T-helper 2 cell (primary cell): ENCODE data around the gene OR10X1.

Experiments used
- DNase-seq, 5 experiments: peaks; one replicate each; pipeline versions ENCODE4 v3.0.0 to v3.0.0-alpha.2; 2012 to 2022
- total RNA-seq, 2 donors: gene quantifications; one replicate each; lab custom pipeline; 2026; lab: John Stamatoyannopoulos, UW

Gene OR10X1
- total RNA-seq: 0 reads per million in 2 donors

DNA sequence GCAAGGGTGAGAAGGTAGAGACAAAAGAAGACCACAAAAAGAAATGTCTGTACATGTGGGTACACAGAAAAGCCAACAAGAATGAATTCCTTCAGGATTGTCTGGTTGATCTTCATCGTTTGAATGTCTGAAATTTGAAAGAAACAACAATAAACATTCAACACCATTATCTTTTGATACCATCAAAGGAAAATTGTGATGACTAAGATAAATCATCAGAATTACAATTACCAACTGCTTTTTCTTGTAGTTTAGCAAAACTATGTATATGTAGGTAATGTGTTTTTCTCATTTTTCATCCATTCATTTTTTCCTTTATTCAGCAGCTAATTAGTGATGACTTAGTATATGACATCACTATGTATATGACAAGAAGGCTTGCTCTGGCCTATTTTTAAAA, at the start of gene OR10X1:
Gene OR10X1 (minus strand): TSS at position 167 of the 400 bp plus-strand sequence. CDS start 0 bp downstream, at position 167.
- DNase-seq: no peak

DNA sequence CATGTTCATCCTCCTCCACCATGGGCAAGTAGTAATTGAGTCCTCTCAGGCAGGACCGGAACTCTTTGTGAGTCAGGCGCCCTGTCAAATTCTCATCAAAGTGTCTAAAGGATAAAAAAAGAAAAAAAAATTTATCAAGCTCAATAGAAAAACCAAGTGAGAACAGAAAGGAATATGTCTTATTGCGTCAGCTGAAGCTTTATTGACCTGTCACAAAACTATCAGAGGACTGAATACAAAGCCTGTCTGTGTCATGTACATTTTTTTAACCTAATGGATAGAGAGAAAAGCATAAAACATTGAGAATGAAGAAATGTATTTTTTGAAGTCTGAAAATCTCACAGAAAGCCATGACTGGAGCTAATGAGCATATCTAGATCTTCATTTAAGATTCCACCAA, 34.1 kb upstream of the OR10X1 start:
- DNase-seq: no peak

DNA sequence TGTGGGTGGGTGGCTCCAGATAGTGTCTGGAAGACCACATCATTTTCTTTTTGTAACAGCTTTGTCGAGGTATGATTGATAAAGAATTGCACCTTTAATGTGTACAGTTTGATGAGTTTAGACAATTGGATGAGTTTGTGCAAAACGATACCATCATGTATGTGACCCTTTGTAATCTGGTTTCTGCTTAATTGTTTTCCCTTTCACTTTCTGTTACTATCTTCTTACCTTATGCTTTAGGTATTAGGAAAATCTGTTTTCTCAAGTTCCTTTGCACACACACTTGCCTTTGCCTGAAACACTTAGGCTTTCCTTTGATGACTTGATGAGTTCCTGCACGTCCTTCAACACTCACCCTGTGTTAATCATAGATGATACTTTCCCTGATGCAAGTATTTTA, 32.2 kb upstream of the OR10X1 start:
- DNase-seq: peak in 1 of 5 experiments; percentile 6

DNA sequence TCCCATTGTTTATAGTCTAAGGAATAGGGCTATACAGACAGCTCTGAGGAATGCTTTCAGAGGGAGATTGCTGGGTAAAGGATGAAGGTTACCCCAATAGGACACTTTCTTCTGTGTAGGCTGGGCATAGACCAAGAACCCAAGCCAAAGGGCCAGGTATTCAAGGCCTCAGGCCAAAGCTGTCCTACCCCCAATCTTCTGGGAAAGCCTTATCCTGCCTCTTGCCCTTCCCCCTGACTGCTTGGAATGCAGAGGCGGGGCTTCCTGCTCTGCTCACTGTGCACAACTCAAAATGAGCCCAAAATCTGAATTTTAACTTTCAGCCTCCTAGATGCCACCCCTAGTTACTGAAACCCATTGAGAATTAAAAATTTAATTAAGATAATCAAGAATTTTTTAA, 27.6 kb upstream of the OR10X1 start:
- no peak for DNase-seq

DNA sequence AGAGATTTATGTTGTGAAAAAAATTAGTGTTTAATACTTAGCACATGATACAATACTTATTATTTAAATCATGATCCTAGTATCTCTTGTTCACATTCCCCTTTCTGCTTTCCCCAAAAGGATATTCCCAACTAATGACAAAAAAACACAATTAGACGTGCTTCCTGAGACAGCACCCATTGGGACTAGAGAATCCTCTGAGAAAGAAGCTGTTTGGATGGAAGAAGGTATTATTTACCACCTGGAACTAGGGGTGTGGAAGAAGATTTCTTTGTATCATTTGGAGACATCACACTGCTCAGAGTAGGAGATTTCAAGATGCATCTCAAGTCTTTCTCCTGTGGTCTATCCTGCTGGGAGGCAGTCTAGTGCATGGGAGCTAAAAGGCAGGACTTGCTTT, 25.3 kb upstream of the OR10X1 start, which contains the start of gene OR10Z1:
Gene OR10Z1 (plus strand): TSS at position 301 of the 400 bp plus-strand sequence. CDS start 1,171 bp downstream, outside the sequence.
- DNase-seq: no peak

GRCh38 chr1:158600735-158601134, 21.0 kb upstream of the OR10X1 start:
- no peak for DNase-seq

DNA sequence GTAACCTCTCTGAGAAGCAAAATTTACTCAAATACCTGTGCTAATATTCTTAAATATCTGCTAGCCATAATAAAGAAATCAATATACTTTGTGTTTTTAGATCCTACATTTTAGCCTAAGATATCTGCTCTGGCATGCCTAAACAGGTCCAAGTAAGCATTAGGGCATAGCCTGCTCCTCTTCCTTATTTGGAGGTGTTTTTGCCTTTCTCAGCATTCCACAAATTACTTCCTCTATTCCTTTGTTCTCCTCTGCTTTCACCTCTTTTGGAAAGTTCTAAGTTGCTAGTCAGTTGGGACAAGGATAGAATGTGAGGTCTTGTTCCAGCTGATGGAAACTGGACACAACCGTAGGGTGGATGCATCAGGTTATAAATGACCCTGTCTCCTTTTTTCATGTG, 7.2 kb upstream of the OR10X1 start:
- DNase-seq: no peak

GRCh38 chr1:158583962-158584361, 4.3 kb upstream of the OR10X1 start:
- no peak for DNase-seq

- no peak for DNase-seq
These were observed 2.1 kb downstream of the OR10X1 start for GRCh38 chr1:158577561-158577960.

DNA sequence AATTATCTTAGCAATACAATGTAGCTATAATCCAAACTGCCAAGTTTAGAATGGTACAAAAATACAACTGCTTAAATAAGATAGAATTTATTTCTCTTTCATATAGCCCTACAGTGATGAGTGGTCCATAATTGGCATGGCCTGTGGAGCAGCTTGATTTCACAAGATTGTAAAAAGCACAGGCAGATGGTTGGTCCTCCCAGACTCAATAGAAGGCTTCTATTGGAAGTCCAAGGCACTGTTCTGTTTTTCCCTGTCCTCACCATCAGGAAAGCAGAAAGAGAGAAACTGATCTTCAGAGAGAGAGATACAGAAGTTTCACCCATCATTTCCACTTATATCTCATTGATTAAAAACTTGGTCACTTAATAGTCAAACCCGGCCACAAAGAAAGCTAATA, 7.5 kb downstream of the OR10X1 start:
- DNase-seq: no peak

DNA sequence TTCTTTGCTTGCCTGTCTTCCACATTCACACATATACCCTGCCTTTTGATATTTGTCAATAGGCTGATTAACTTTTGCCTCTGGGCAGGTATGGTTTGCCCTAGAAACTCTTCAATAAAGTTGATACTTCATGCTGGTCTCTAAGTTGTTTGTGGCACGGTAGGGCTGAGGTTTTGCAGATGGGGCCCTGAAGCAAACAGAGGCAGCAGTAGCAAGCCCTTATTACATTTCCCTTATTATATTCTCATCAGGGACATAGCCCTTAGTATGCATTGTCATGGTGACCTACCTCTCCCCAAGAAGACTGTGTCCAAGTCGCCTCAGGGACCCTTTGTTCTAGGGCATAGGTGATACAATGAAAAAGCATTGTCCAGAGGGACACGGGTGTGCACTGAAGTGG, 9.2 kb downstream of the OR10X1 start, which contains the start of gene OR6P1:
Gene OR6P1 (minus strand): TSS at position 101 of the 400 bp plus-strand sequence. CDS start 6,976 bp downstream, outside the sequence.
- DNase-seq: no peak

DNA sequence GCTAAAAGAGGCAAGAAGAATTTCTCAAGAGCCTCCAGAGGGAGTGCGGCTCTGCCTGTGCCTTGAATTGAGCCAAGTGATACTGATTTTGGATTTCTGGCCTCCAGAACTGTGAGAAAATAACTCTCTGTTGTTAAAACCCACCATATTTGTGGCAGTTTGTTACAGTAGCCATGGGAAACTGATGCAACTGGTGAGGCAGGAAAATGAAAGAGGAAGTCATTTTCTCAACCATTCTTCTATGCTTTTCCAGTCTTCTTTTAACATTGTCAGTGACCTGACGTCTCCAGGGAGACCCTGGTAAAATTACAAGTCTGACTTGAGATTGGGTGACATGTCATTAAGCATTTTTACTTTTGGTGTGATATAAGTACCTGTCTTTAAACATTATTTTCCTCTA, 15.1 kb downstream of the OR10X1 start:
- DNase-seq: no peak

DNA sequence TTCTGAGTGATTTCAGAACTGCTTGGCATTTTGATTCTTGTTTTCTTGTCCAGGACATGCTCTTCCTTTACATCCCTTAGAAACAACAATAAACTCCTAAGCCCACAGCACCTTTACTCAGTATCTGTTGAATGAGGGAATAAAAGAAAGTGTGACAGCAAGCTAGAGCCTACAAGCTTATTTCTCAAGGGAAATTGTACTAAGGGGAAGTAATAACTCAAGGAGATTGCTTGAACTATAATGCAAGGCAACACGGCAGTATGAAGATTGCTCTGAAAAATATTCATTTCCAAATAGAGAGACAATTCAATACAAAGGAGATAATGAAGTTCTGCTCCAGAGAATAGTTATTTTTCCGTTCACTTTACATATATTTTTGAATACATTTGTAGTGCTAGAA, 15.8 kb downstream of the OR10X1 start:
- no peak for DNase-seq

DNA sequence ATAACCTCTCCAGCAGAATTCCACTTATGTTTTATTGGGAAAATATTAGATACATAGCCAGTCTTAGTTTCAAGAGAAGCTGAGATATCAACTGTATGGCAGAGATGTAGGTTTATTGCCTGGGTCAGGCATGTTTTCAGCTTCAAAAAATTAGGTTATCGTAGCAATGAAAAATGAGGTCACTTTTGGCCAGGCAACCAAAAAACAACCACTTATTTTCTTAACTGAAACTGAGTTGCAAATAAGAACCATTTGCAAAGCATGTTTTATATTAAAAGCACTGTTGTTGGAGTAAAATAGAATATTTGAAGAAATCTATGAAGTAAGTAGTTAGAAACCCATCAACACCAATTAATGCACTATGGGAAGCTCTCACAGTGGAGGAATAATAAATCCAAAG, 20.0 kb downstream of the OR10X1 start:
- DNase-seq: no peak

DNA sequence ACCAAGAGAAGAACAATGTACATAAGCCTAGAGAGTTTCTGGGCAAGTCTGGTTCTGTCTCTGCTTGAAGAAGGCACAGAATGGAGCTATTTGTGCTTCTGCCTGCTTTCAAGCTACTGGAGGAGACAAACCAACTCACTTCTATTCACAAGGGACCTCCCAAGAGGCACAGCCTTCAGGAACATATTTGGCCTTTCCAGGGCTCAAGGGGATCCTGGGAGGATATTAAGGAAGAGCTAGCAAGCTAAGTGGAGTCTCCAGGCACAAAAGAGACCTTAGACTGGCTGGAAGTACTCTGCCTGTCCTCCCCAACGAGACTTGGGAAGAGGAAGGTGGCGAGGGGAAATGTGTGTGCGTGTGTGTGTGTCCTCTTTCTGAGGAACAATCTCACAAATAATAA, 25.3 kb downstream of the OR10X1 start, which contains the start of gene OR6Y1:
Gene OR6Y1 (minus strand): TSS at position 54 of the 400 bp plus-strand sequence. CDS start 6,300 bp downstream, outside the sequence.
- no peak for DNase-seq

DNA sequence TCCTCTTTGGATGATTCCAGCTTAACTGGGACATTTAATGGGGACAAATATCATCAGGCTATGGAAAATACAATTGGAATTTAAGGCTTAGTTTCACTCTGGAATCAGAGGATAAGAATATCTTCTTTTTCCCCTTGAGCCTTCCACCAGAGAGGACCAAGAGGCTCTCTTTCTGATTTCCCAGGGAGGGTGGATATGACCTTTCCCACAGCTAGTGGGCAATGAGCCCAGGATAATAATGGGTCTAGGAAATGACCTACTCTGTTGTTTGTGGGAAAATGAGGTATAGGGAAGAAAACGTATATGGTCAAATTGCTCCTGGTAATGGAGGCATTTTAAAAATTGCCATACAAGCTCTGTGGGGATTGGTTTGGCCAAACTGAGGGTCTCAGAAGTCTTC, 27.4 kb downstream of the OR10X1 start:
- DNase-seq: no peak

- no peak for DNase-seq
These were observed 32.2 kb downstream of the OR10X1 start for GRCh38 chr1:158547533-158547932.

DNA sequence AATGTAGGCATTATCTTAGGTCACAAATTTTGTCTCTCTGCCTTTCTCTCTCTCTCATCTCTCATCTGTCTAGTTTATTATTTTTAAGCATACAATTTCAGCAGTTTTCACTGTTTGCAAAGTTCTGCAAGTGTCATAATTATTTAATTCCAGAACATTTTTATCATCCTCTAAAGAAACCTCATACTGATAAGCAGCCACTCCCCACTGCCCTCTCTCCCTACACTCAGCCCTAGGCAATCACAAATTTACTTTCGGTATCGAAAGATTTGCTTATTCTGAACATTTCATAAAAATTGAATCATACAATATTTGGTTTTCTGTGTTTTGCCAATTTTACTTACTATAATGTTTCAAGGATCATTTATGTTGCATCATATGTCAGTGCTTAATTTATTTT, 42.1 kb downstream of the OR10X1 start:
- DNase-seq: no peak

GRCh38 chr1:158534496-158534895, 45.2 kb downstream of the OR10X1 start:
- no peak for DNase-seq
